Coronary artery (tissue), 2 donors: ENCODE data around the gene USP46.

Source experiments
- DNase-seq: peaks from one replicate; pipeline ENCODE4 v3.0.0-alpha.2; 2017; ENCODE audit warnings: low spot score
- H3K27ac ChIP-seq, 2 donors: fragments of 200-600 bp; sonication (generic); one replicate each; pipeline ENCODE4 v1.5.1; 2016 to 2019
- H3K4me3 ChIP-seq: fragments of 200-600 bp; sonication (generic); 2 replicates; pipeline ENCODE4 v1.5.1; 2016; ENCODE audit warnings: mild to moderate bottlenecking, moderate library complexity
- TF ChIP-seq, protein P1 (sequence below): fragments of 200-600 bp; sonication (generic); IDR thresholded peaks from one replicate; pipeline ENCODE4 v1.5.1; 2019; ENCODE audit warnings: antibody characterized with exemption

Gene USP46

DNA sequence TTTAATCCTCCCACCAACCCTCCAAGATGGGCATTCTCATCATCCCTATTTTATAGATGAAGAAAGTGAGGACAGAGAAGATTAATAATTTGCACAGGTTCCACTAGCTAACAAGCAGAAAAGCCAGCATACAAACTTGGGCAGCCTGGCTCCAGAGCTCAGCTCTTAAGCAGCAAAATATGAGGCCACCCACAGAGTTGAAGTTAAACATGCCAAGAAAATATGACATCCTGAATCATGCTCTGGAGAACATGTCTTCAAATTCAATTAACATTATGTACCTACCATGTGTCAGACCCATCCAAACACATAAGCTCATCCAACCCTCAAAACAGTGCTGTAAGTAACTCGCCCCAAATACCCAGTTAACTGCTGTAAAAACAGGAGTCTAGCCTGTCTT, 33.9 kb downstream of the USP46 start:
- DNase-seq = no peak
- TF ChIP-seq, protein P1, sequence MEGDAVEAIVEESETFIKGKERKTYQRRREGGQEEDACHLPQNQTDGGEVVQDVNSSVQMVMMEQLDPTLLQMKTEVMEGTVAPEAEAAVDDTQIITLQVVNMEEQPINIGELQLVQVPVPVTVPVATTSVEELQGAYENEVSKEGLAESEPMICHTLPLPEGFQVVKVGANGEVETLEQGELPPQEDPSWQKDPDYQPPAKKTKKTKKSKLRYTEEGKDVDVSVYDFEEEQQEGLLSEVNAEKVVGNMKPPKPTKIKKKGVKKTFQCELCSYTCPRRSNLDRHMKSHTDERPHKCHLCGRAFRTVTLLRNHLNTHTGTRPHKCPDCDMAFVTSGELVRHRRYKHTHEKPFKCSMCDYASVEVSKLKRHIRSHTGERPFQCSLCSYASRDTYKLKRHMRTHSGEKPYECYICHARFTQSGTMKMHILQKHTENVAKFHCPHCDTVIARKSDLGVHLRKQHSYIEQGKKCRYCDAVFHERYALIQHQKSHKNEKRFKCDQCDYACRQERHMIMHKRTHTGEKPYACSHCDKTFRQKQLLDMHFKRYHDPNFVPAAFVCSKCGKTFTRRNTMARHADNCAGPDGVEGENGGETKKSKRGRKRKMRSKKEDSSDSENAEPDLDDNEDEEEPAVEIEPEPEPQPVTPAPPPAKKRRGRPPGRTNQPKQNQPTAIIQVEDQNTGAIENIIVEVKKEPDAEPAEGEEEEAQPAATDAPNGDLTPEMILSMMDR = no peak
- no peak overlapping the region for H3K27ac ChIP-seq
- no peak overlapping the region for H3K4me3 ChIP-seq

DNA sequence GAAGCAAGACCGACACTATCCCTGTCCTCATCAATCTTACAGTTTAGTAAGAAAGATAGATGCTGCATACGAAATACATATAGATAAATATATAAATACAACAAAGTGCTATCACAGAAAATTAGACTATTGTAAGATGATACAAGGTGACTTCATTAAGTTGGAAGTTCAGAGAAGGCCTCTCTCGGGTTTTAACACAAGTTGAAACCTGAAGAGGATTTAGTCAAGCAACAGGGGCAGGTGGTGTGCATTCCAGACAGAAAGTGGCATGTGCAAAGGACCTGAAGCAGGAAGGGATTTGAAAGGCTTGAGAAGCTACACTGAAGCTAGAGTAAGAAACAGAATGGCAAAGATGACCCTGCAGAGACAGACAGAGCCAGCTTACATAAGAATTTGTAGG, 36.5 kb downstream of the USP46 start:
- DNase-seq = no peak
- no peak overlapping the region for H3K27ac ChIP-seq
- TF ChIP-seq, protein P1 = no peak

DNA sequence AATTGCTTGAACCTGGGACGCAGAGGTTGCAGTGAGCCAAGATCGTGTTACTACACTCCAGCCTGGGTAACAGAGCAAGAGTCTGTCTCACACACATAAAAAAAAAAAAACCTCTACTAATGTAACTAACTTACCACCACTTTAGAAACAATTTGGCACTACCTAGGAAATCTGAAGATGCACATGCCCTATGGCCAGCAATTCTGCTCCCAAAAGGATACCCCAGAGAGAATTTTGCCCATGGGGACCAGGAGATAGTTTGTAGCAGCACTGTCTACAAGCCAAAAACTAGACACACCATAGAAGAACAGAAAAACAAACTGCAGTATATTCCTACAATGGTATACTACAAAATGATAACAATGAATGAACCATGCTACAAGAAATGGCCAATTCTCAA, 37.5 kb downstream of the USP46 start:
- no peak for DNase-seq
- TF ChIP-seq, protein P1 = no peak
- Histone ChIP-seq H3K27ac (no peak overlapping the region), H3K4me3 (no peak overlapping the region)

More for the DNA sequence above, 36.5 kb downstream of the USP46 start:
- no peak overlapping the region for H3K4me3 ChIP-seq

DNA sequence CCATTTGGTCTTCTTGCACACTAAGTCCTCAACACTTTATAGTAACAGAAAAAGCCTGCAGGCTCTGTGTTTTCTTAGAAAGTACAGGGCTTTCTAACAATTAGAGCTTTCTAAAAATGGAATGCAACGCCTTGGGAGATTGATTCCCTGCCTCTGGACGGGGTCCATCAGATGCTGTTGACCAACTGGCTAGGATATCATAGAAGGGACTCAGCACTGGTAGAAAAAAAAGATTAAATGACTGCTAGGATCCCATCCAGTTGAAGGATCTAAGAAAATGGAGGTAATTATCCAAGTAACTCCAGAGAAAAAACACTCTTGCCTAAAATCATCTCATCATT, 39.5 kb downstream of the USP46 start:
- Histone ChIP-seq H3K27ac (no peak overlapping the region), H3K4me3 (no peak overlapping the region)
- TF ChIP-seq, protein P1 = no peak
- no peak for DNase-seq

DNA sequence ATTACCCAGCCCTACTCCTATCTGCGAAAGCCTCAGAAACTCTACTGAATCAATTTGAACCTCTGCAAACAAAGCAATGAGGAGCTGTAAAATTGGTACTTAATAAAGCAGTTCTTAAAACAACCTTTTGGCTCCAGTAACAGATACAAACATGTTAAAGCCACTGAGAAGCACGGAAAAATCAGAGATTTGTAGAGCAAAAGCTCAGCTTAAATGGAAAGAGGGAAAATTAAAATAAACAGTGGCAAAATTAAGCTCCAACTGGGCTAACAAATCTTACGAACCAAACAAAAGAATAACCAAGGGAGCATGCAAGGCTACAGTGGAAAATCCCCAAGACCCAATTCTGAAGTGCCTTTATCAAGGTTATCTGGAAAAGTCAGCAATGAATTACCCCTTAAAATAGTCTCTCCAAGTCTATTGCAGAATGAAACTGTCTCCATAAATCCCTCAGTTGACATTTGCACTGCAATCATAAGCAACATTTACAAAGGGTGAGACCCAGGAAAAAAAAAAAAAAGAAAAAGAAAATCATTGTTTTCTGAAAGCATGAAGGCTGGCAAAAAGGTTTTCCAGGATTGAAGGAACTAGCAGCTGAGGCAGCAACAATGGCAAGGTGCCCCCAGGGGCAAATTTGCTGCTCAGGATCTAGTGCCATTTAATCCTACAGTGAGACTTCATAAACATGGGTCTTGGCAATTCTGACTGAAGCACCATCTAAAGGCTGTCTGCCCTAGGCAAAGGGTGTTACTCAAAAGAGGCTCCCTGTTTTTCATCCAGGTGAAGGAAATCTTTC, 40.1 kb downstream of the USP46 start:
- no peak overlapping the region for H3K4me3 ChIP-seq
- DNase-seq = no peak
- TF ChIP-seq, protein P1 = no peak
- no peak overlapping the region for H3K27ac ChIP-seq

DNA sequence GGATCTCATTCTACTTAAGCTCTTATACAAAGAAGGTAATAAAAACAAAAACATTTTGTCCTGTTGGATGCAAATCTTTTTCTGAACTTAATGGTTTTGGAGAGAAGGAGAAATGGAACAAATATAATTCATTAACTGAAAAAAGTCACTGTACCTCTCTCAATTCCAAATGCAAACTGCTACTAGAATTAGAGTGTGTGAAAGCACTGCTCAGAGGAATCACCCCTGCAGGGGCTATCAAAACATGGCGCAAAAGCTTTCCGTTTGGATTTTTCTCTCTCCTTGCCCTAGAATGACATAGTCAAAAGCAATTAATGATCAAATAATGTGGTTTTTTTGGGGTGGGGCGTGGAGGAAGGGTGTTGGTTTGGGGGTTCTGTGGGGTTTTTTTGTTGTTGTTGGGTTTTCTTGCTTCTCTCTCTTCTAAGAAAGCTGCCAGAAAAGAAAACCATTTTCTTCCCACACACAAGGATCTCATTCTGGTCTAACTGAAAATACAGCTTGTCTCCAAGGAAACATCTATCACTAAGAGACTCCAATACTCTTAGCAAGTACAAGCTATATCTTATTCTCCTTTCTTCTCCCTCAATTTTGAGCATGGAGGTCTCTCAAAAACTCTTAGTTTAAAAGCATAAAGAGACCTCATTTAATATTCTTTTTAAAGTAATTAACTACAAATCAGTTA, 41.6 kb downstream of the USP46 start:
- TF ChIP-seq, protein P1 = no peak
- no peak for DNase-seq
- H3K4me3 ChIP-seq = no peak overlapping the region
- no peak overlapping the region for H3K27ac ChIP-seq

DNA sequence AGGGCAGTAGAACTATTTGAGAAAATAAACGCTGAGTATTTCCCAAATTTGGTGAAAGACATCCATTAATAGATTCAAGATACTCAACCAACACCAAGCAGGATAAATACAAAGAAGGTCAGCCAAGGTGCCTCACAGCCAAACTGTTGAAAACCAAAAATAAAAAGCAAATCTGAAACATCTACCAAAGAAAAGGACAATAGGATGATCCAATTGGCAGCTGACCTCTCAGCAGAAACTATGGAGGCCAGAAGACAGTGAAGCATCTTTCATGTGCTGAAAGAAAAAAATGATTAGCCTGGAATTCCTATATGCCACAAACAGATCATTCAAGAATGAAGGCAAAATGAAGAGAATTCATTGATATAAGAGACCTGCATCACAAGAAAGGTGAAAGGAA, 44.9 kb downstream of the USP46 start:
- TF ChIP-seq, protein P1 = no peak
- no peak for DNase-seq
- Histone ChIP-seq H3K27ac (no peak overlapping the region), H3K4me3 (no peak overlapping the region)
